GM12874 (cell line): ENCODE results near the gene SLC38A3.

Experiments
- TF ChIP-seq, protein P1 (sequence below): IDR thresholded peaks from 2 replicates; pipeline ENCODE4 v1.5.1; 2011; ENCODE audit warnings: low read depth, mild to moderate bottlenecking, control low read depth, low read length, moderate library complexity; ENCODE audit not compliant: insufficient read depth

The SLC38A3 gene

DNA sequence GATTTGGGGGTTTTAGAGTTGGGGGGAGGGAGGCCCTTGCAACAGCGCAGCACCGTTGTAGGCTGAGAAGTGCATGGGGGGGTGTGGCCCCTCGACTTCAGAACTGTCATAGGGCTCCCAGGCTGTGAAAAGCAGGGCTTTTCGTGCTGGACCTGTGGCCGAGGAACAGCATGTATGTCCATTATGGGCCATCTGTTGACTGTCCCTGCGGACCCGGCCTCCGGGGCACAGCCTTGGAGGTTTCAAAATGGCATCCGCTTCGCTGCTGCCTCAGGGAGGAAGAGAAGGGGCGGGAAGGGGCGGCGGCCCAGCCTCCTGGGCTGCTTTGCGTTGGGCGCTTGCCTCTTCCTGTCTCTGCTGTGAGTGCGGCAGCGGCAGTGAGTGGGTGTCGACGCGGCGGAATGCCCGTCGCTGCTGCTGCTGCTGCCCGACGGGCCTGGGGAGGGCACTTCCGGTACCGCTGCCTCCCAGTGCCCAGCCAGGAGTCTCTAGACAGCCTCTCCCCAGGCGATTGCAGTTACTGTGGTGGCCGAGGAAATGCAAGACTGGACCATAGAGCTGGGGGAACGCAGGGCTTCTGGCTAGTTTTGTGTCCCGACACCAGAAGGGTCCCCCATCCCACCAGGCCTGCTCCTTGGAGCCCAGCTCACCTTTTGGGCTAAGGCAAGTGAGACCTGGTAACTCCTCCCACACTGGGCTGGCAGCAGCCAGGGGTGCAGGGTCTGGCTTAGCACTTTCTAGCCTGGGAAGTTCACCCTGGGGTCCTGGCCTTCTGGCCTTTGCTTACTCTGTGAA lies 32.9 kb downstream of the SLC38A3 start:
- TF ChIP-seq, protein P1, sequence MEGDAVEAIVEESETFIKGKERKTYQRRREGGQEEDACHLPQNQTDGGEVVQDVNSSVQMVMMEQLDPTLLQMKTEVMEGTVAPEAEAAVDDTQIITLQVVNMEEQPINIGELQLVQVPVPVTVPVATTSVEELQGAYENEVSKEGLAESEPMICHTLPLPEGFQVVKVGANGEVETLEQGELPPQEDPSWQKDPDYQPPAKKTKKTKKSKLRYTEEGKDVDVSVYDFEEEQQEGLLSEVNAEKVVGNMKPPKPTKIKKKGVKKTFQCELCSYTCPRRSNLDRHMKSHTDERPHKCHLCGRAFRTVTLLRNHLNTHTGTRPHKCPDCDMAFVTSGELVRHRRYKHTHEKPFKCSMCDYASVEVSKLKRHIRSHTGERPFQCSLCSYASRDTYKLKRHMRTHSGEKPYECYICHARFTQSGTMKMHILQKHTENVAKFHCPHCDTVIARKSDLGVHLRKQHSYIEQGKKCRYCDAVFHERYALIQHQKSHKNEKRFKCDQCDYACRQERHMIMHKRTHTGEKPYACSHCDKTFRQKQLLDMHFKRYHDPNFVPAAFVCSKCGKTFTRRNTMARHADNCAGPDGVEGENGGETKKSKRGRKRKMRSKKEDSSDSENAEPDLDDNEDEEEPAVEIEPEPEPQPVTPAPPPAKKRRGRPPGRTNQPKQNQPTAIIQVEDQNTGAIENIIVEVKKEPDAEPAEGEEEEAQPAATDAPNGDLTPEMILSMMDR, result no peak

DNA sequence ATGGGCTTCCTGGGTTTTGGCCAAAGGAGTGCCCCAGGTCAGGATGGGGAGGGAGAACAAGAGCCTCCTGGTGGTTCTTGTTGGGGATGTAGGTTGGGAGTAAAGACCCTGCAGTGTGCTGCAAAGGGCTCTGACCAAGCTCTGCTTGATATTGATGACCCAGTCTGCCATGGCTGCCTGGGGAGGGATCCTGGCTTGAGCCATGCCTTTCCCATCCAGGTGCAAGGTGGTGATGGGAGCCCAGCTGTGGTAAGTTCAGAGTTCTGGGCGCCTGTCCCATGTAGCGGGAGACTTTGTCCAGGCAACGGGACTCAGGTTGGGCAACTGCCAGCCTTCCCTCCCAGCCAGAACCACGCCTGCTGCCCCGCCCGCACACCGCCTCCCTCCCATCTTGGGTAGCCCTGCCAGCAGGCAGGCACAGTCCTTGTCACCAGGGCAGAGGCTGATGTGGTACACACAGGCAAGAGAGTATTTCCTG lies 33.5 kb downstream of the SLC38A3 start:
- TF ChIP-seq, protein P1, result no peak

DNA sequence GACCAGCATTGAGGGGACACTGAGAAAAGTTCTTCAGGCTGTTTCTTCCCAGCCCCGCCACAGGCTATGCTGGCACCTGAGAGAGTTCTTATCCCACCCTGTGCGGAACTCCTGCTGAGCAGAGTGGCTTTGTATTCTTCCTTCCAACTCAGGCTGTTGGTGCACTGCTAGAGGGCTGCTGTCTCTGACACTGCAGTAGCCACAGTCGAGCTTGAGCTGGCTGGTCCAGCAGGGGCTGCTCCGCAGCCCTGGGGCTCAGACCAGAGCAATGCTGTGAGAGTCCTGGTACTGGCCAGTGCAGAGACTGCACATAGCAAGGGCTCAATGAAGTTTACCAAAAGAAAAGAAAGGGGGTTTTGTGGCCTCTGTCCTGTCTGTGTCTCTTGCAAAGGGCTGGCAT lies 34.6 kb downstream of the SLC38A3 start:
- TF ChIP-seq, protein P1, result no peak

DNA sequence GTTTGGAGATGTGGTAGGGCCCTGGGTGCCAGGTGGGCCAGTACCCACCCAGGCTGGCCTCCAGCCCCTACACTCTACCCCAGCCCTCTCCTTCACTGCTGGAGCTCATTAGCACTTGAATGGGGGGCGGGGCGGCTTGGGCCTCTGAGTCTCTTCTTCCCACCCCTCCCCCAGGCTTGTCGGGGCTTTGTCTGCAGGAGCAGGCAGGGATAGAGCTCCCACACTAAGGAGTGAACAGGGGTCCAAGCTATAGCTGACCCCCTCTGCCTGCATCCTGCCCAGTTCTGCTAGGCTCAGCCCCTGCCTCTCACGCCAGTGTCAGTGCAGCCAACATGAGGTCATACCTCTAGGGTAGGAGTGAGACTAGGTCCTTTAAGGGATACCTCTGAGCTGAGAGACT lies 36.1 kb downstream of the SLC38A3 start:
- TF ChIP-seq, protein P1, result no peak

DNA sequence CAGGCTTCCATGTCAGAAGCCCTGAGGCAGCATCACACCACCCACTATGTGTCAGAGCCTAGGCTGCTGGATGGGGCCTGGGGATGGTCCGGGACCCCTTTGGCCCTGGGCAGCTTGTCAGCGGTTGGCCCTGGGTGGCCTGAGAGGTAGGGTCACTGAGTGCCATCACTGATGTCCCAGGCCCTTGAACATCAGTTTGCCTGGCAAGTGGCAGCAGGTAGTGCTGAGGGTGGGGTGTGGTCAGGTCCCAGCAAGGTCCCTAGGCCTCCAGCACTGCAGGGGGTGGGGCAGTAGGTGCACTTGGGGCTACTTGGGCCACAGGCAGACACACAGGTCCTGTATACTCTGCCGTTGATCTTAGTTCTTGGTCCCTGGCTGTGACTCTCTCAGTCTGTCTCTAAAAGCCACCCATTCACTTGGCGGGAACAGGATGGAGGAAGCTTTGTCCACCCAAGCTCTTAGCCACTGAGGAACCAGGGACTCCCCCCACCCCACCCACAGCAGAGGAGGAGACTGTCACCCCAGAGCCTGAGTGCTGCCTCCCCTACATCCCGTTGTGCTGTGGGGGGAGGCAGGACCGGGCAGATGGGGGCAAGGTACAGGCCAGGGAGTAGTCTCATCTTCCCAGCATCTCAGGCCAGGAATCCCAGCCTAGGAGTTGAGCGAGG lies 36.8 kb downstream of the SLC38A3 start:
- TF ChIP-seq, protein P1, result no peak

DNA sequence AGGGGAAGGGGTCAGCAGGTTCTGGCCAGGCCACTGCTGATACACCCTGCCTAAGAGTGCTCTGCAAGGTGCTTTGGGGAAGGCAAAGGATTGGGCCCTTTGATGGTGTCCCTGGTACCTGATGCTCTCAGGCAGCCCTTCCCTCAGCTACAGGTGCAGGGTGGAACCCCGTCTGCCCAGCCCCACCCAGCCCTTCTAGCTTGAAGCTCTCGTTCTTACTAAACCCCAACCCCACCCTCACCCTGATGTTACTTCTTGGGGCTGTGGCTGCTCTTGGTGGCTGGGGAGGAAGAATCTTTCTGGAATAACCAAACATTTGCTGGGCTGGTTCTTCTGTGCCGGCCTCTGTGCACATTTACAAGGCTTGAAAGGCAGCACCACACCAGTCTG lies 37.3 kb downstream of the SLC38A3 start:
- TF ChIP-seq, protein P1, result no peak

DNA sequence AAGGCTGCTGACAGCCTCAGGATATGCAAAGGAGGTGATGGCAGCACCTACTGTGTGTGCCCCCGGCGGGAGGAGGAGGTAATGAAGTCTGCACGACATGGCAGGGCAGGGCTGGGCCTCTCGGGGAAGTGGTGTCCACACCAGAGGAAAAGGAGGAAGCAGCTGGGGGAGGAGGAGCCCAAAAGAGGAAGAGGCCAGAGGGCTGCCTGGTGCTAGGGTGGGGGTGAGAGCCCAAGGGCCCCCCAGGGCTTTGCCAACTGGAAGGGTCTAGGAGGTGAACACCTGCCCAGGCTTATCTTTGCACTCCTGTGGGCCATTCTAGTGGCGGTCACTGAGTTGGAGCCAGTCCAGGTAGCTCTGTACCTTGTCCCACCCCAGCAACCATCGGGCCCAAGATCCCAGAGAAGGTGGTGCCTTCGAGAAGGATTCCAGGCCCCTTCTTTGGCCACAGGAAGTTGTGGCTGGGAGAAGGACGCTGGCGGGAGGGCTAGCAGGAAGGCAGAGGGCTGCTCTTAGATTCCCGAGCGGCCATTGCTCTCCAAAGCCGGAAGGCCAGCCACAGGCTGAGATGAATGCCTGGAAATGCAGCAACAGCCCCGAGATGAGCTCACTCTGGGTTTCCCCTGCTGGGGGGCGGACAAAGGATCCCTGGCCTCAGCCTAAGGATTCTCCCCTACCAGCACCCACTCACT lies 37.9 kb downstream of the SLC38A3 start:
- TF ChIP-seq, protein P1, result no peak
